Measurements from ENCODE around the gene BICC1. TPM values are rescaled to one million over a fixed set of nuclear protein-coding genes. Genes with fewer than 3 reads are reported as not detected.

The BICC1 gene
- total RNA-seq, 1 donor from 2014 or later = not detected

GRCh38 chr10:58608351-58608750 lies 95.7 kb downstream of the BICC1 start:
- no peak for DNase-seq (ENCODE audit: low read depth in 2 of 2)

DNA sequence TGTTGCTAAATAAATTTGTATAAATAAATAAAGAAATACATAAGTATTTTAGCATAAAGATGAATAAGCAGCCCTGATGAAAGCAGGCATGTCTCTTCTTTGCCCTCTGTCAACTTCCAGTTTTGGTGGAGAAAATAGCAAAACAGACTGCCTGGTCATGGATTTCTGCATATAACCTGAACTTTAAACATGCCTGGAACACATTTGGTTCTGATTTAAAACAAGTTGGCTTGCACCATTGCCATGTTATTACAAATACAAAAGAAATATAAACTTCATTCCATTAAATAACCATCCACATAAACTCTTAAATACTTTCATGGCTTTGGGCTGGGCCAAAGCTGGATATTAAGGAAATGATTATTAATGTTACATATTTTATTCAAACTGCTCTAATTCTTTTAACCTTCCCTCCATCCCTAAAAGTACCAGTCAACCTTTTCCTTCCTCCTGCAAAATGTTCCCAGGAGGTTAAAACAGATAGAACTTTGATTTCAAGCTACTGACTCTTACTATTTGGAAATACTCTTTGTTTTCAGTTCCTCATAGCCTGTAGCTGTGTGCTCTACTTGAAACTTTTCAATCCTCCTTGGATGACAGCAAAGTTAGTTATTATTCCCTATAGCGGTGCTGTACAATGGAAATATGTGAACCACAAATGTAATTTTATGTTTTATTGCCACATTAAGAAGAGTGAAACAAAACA lies 96.3 kb downstream of the BICC1 start:
- no peak for DNase-seq (ENCODE audit: low read depth in 2 of 2)

GRCh38 chr10:58609532-58610150 lies 97.0 kb downstream of the BICC1 start:
- no peak for DNase-seq (ENCODE audit: low read depth in 2 of 2)

DNA sequence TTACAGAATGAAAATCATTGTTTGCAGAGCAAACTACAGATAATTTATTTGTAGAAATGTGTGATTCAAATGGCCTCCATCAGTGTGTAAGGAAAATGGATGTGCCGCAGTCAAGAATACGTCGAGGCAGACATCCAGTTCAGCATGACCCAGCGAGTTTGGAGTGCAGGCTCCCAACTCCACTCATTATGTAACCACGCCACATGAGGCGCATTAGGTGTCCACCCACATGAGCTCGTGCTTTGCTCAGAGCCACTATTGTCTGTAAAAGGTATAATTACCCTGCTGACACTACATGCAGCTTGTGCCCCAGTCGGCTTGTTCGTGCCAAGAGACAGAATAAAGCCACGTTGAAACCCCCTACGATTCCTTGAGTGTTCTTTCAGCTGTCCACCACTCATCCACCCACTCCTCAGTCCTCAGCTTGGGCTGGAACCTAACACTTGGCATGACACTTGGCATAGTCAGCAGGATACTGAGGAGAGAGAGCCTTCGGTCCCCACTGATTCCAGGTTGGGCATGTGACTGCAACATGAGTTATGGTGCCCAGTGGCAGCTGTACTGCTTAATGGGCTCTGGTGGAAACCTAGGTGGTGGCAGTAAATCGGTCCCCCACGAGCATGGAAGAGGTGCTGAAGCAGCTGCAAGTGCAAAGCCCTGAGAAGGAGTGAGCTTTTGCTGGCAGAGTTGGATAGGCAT lies 102.7 kb downstream of the BICC1 start:
- DNase-seq (ENCODE audit: low read depth in 2 of 2) = no peak

GRCh38 chr10:58618158-58618676 lies 105.5 kb downstream of the BICC1 start:
- no peak for DNase-seq (ENCODE audit: low read depth in 2 of 2)

GRCh38 chr10:58621379-58622077 lies 108.9 kb downstream of the BICC1 start:
- DNase-seq (ENCODE audit: low read depth in 2 of 2) = no peak

DNA sequence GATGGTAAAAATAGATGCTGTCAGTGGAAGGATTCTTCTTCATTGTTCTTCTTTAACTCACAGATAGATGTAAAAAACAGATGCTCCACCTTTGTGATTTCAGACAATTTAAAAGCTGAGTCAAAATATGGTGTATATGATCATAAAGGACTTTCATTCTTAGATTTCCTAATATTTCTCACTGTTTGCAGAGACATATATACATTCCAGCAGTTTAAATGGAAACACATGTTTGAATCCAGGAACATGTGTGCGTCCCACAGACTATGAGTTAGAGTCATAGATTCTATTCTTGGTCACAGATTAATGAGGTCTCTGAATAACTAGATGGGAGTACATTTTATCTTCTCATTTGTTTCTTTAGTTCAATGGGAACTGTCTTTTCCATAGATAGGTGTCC lies 109.6 kb downstream of the BICC1 start:
- no peak for DNase-seq (ENCODE audit: low read depth in 2 of 2)

GRCh38 chr10:58625070-58625469 lies 112.4 kb downstream of the BICC1 start:
- DNase-seq (ENCODE audit: low read depth in 2 of 2) = no peak

- no peak for DNase-seq (ENCODE audit: low read depth in 2 of 2)
Observed at GRCh38 chr10:58627392-58627791, 114.7 kb downstream of the BICC1 start.

- no peak for DNase-seq (ENCODE audit: low read depth in 2 of 2)
Observed at GRCh38 chr10:58631715-58632114, 119.0 kb downstream of the BICC1 start.

GRCh38 chr10:58632216-58632615 lies 119.5 kb downstream of the BICC1 start:
- no peak for DNase-seq (ENCODE audit: low read depth in 2 of 2)

GRCh38 chr10:58637352-58637751 lies 124.7 kb downstream of the BICC1 start:
- no peak for DNase-seq (ENCODE audit: low read depth in 2 of 2)

DNA sequence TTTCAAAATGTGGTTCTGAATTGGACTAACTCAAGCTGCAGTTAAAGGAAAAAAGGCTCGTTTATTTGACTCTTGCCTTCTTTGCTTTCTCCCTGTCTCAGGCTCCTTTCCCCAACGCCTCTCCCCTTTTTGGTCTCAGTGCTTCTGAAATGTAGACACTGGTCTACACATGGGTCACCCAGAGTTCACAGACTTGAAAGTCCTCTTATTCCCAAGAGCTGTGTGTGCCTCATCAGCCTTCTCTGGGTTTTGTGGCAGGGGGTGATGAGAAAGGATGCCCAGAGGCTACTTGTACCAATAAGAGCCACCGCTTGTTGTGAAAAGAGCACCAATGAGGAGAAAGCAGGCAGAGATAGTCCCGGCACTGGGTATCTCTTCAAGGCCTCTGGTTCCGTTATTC lies 125.7 kb downstream of the BICC1 start:
- DNase-seq (ENCODE audit: low read depth in 2 of 2) = no peak

DNA sequence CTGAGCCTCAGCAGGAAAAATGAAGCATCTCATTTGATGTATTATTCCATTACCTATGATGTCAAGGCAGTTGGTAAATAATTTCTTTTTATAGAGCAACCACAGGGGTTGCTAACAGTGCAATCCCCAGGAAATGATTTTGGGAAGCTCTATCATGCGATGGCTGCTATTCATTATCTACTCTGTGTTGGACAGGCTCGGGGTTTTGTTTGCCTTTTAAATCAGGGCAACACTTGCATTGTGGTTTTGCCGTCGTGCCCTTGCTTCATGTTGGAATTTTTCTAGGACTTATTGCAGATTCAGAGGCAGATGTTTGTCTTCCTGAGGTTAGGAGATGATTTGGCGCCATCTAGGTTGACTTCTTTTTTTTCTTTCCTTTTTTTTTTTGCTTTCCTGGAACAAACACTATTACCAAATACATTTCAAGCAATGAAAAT lies 128.4 kb downstream of the BICC1 start:
- no peak for DNase-seq (ENCODE audit: low read depth in 2 of 2)

DNA sequence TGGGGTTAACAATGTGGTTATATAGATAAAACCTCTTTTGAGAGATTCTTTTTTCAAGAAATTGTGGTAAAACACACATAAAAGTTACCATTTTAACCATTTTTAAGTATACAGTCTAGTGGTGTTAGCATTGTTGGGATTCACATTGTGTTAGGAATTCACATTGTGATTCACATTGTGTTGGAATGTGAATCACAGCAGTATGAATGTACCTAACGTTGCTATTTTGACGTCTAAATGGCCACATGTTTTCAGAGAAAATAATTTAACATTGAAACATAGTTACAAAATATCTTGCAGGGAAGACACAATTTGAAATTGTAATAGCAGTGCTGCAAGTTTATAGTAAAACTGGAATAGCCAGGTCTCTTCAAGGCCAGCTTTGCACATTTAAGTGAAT lies 129.0 kb downstream of the BICC1 start:
- DNase-seq (ENCODE audit: low read depth in 2 of 2) = no peak

GRCh38 chr10:58642283-58642682 lies 129.6 kb downstream of the BICC1 start:
- no peak for DNase-seq (ENCODE audit: low read depth in 2 of 2)

- no peak for DNase-seq (ENCODE audit: low read depth in 2 of 2)
Observed at GRCh38 chr10:58642916-58643428, 130.3 kb downstream of the BICC1 start.

DNA sequence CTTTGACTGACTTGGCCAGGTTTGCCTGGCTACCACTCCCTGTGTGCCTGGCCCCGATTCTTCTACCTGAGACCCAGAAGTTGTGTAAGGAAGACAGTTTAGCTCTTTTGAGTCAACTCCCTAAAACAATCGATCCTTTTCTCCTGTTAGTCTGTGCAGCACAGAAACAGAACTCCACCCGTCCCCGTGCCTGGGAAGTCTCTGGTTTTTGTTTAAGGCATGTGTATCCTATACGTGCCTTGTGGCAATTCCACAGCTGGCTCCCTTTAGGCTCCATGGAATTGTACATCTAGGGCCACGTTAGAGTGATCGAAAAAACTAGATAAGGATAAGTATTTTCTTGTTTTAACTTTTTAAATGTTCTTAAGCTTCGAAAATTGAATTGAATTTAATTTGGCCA lies 131.6 kb downstream of the BICC1 start:
- no peak for DNase-seq (ENCODE audit: low read depth in 2 of 2)

DNA sequence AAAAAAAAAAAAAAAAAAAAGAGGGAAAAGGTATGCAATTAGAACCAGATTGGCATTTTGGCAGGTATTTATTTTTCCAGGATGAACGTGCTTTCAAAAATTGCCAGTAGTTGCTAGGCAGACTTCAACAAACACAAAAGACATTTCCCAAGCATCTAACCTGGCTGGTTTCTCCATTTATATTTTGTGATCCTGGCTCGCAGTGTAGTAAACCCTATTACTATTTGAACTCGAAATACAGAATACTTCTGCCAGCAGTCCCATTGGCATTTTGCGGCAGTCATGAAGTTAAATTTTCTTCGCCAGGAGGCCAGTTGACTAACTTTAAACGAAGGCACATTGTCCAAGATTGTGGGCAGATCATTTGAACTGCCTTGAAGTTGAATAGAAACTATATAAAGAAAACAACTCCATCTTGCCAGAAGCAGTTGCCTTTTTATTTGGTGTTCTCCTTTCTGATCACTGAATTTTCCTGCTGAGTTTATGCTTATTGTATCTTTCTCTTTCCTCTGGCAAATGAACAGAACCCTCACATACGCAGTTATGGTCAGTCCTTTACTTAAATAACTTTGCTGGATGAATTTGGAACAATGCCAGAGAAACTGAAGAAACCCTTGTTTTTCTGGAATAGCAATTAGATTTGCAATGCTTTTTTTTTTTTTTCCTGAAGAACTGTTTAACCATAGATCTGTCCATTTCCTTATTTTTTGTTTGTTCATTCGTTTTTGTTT lies 132.9 kb downstream of the BICC1 start:
- DNase-seq (ENCODE audit: low read depth in 2 of 2) = no peak

GRCh38 chr10:58647376-58648112 lies 134.9 kb downstream of the BICC1 start:
- no peak for DNase-seq (ENCODE audit: low read depth in 2 of 2)
